Fibroblast of upper back skin (primary cell): ENCODE measurements around the gene KCNF1.
A peak's percentile ranks its signal among the peaks of the same experiment; 100 is the strongest.

Experiments used
- DNase-seq: peaks from one replicate; pipeline ENCODE4 v3.0.0-alpha.2; 2013

Gene KCNF1

GRCh38 chr2:10911291-10912075 is at the start of gene KCNF1:
Gene KCNF1, plus strand, starts transcription at chr2:10911934. Its CDS starts 493 bp downstream, at chr2:10912427.
- DNase-seq = peak; percentile 44

GRCh38 chr2:10862330-10862729 is 49.4 kb upstream of the KCNF1 start:
- no peak for DNase-seq

GRCh38 chr2:10863047-10863446 is 48.7 kb upstream of the KCNF1 start:
- DNase-seq = no peak

- DNase-seq = no peak
Measured at GRCh38 chr2:10863837-10864236, 47.9 kb upstream of the KCNF1 start.

GRCh38 chr2:10864251-10864650 is 47.5 kb upstream of the KCNF1 start:
- no peak for DNase-seq

- DNase-seq = no peak
Measured at GRCh38 chr2:10864861-10865636, 46.7 kb upstream of the KCNF1 start.

GRCh38 chr2:10865841-10866240 is 45.9 kb upstream of the KCNF1 start:
- DNase-seq = no peak

GRCh38 chr2:10867692-10868420 is 43.9 kb upstream of the KCNF1 start:
- DNase-seq = no peak

GRCh38 chr2:10868465-10869314 is 43.0 kb upstream of the KCNF1 start:
- peak; percentile 30 for DNase-seq

GRCh38 chr2:10871978-10872377 is 39.8 kb upstream of the KCNF1 start:
- no peak for DNase-seq

- DNase-seq = no peak
Measured at GRCh38 chr2:10873171-10873570, 38.6 kb upstream of the KCNF1 start.

GRCh38 chr2:10873790-10874437 is 37.8 kb upstream of the KCNF1 start:
- no peak for DNase-seq

GRCh38 chr2:10875126-10875525 is 36.6 kb upstream of the KCNF1 start:
- DNase-seq = no peak

- no peak for DNase-seq
Measured at GRCh38 chr2:10876394-10876793, 35.3 kb upstream of the KCNF1 start.

- DNase-seq = no peak
Measured at GRCh38 chr2:10876963-10877362, 34.8 kb upstream of the KCNF1 start.

- DNase-seq = no peak
Measured at GRCh38 chr2:10877651-10878111, 34.1 kb upstream of the KCNF1 start.

GRCh38 chr2:10878268-10878915 is 33.3 kb upstream of the KCNF1 start:
- DNase-seq = no peak

GRCh38 chr2:10879159-10879558 is 32.6 kb upstream of the KCNF1 start:
- DNase-seq = no peak

GRCh38 chr2:10879624-10880585 is 31.8 kb upstream of the KCNF1 start:
- no peak for DNase-seq
